Fibroblast of gingiva (primary cell): ENCODE measurements around the gene CACNA1I.

Experiments
- DNase-seq: peaks from one replicate; pipeline ENCODE4 v3.0.0-alpha.2; 2011; ENCODE audit warnings: low read depth

Gene CACNA1I

GRCh38 chr22:39669432-39669831 lies 98.9 kb downstream of the CACNA1I start:
- no peak for DNase-seq

- no peak for DNase-seq
Observed at GRCh38 chr22:39671936-39672335, 101.4 kb downstream of the CACNA1I start.

- no peak for DNase-seq
Observed at GRCh38 chr22:39674536-39674935, 104.0 kb downstream of the CACNA1I start.

GRCh38 chr22:39675947-39676346 lies 105.4 kb downstream of the CACNA1I start:
- no peak for DNase-seq

GRCh38 chr22:39677967-39678366 lies 107.4 kb downstream of the CACNA1I start:
- no peak for DNase-seq

GRCh38 chr22:39678862-39679490 lies 108.4 kb downstream of the CACNA1I start:
- no peak for DNase-seq

- DNase-seq = no peak
Observed at GRCh38 chr22:39679652-39680051, 109.1 kb downstream of the CACNA1I start.

GRCh38 chr22:39680486-39680885 lies 109.9 kb downstream of the CACNA1I start:
- DNase-seq = no peak

GRCh38 chr22:39681038-39681861 lies 110.7 kb downstream of the CACNA1I start:
- no peak for DNase-seq

- DNase-seq = no peak
Observed at GRCh38 chr22:39682994-39683393, 112.4 kb downstream of the CACNA1I start.

- no peak for DNase-seq
Observed at GRCh38 chr22:39683639-39684038, 113.1 kb downstream of the CACNA1I start.

- no peak for DNase-seq
Observed at GRCh38 chr22:39684702-39685281, 114.2 kb downstream of the CACNA1I start.

- DNase-seq = no peak
Observed at GRCh38 chr22:39685336-39686177, 115.0 kb downstream of the CACNA1I start.

GRCh38 chr22:39686178-39686620 lies 115.6 kb downstream of the CACNA1I start:
- no peak for DNase-seq

- DNase-seq = no peak
Observed at GRCh38 chr22:39686776-39687525, 116.4 kb downstream of the CACNA1I start.

- DNase-seq = no peak
Observed at GRCh38 chr22:39688186-39688785, 117.7 kb downstream of the CACNA1I start.

GRCh38 chr22:39689421-39689820 lies 118.9 kb downstream of the CACNA1I start:
- DNase-seq = no peak

GRCh38 chr22:39690881-39691605 lies 120.5 kb downstream of the CACNA1I start:
- no peak for DNase-seq

- DNase-seq = no peak
Observed at GRCh38 chr22:39693943-39694500, 123.5 kb downstream of the CACNA1I start.
